ENCODE results near the gene RPGR. TPM values are rescaled to one million over a fixed set of nuclear protein-coding genes. Genes with fewer than 3 reads are reported as not detected.

RPGR gene
- polyA plus RNA-seq, 3 donors: 4.3 to 10.9 (median 5.1) TPM

GRCh38 chrX:38336538-38337240 is 9.4 kb upstream of the RPGR start:
- H3K27me3 ChIP-seq (ENCODE audit: control insufficient read depth in 2 of 2, insufficient read depth in 2 of 2, low read length in 2 of 2): no peaks in the 10 kb centered on the region
- H3K4me3 ChIP-seq (replicated peaks in 1 of 3; ENCODE audit: low read depth in 2 of 3, low read length in 3 of 3): no peak overlapping the region
- Mint-ChIP-seq H3K4me1 (peaks cover 16% of the 10 kb centered on the region), H3K4me3 (peak overlapping the region in 1 of 2 donors; percentile 70), H3K27me3 (ENCODE audit: low read depth in 3 of 3) (peaks cover 0 to 4% (median 4%) of the 10 kb centered on the region in 3 donors), H3K9me3 (no peaks in the 10 kb centered on the region), H3K27ac (peak overlapping the region in 6 of 7 donors; percentile 23 to 85 (median 62)), H3K36me3 (no peaks in the 10 kb centered on the region)
- intact Hi-C loops (cut with micrococcal nuclease): no loop called here
- no peak for TF ChIP-seq CTCF (IDR thresholded peaks at IDR 0.05)
- no peaks in the 10 kb centered on the region for H3K36me3 ChIP-seq (replicated peaks in 1 of 2; ENCODE audit: control insufficient read depth in 1 of 2, insufficient read depth in 2 of 2, low read length in 2 of 2)
- WGBS (ENCODE audit: insufficient coverage): no CpG with 5 or more reads among the region's 5 CpGs
- peaks cover 12 to 14% of the 10 kb centered on the region in 2 donors for H3K4me1 ChIP-seq (ENCODE audit: control insufficient read depth in 1 of 2, insufficient read depth in 2 of 2, low read length in 2 of 2)
- H2AFZ ChIP-seq (ENCODE audit: insufficient read depth, low read depth, low read length, poor library complexity, severe bottlenecking): no peak overlapping the region
- peak; percentile 9 to 27 (median 15) for DNase-seq
- no peak overlapping the region for H3K9ac ChIP-seq (ENCODE audit: insufficient read depth, low read length, poor library complexity, severe bottlenecking)
- H3K9me3 ChIP-seq (replicated peaks in 1 of 2; ENCODE audit: control insufficient read depth in 1 of 2, insufficient read depth in 1 of 2, low read length in 2 of 2): no peaks in the 10 kb centered on the region
- peak overlapping the region in 1 of 2 donors; percentile 35 for H3K27ac ChIP-seq (ENCODE audit: low read depth in 1 of 2, low read length in 2 of 2)
- no peaks in the 10 kb centered on the region for H3K79me2 ChIP-seq (ENCODE audit: insufficient read depth, low read length)
- H4K20me1 ChIP-seq (ENCODE audit: insufficient read depth, low read length): no peaks in the 10 kb centered on the region
- no peak overlapping the region for H3K4me2 ChIP-seq (replicated peaks; ENCODE audit: extremely low read depth, low read length, poor library complexity, severe bottlenecking)

- peaks cover 0 to 4% (median 0%) of the 10 kb centered on the region in 3 donors for H3K27me3 Mint-ChIP-seq (ENCODE audit: low read depth in 3 of 3)
- H3K9ac ChIP-seq (ENCODE audit: insufficient read depth, low read length, poor library complexity, severe bottlenecking): no peak overlapping the region
Measured at GRCh38 chrX:38335382-38335781, 8.1 kb upstream of the RPGR start.

More at GRCh38 chrX:38335382-38335781, 8.1 kb upstream of the RPGR start:
- H3K27ac ChIP-seq (ENCODE audit: low read depth in 1 of 2, low read length in 2 of 2): no peak overlapping the region
- DNase-seq: no peak
- no peaks in the 10 kb centered on the region for H3K36me3 ChIP-seq (replicated peaks in 1 of 2; ENCODE audit: control insufficient read depth in 1 of 2, insufficient read depth in 2 of 2, low read length in 2 of 2)
- intact Hi-C loops (cut with micrococcal nuclease): no loop called here
- Mint-ChIP-seq H3K27ac (no peak overlapping the region), H3K9me3 (no peaks in the 10 kb centered on the region), H3K4me1 (peaks cover 16% of the 10 kb centered on the region), H3K36me3 (no peaks in the 10 kb centered on the region), H3K4me3 (no peak overlapping the region)
- H2AFZ ChIP-seq (ENCODE audit: insufficient read depth, low read depth, low read length, poor library complexity, severe bottlenecking): no peak overlapping the region
- no peaks in the 10 kb centered on the region for H3K79me2 ChIP-seq (ENCODE audit: insufficient read depth, low read length)
- no peak overlapping the region for H3K4me2 ChIP-seq (replicated peaks; ENCODE audit: extremely low read depth, low read length, poor library complexity, severe bottlenecking)
- peaks cover 12 to 14% of the 10 kb centered on the region in 2 donors for H3K4me1 ChIP-seq (ENCODE audit: control insufficient read depth in 1 of 2, insufficient read depth in 2 of 2, low read length in 2 of 2)
- H3K9me3 ChIP-seq (replicated peaks in 1 of 2; ENCODE audit: control insufficient read depth in 1 of 2, insufficient read depth in 1 of 2, low read length in 2 of 2): no peaks in the 10 kb centered on the region
- no peaks in the 10 kb centered on the region for H3K27me3 ChIP-seq (ENCODE audit: control insufficient read depth in 2 of 2, insufficient read depth in 2 of 2, low read length in 2 of 2)
- no peaks in the 10 kb centered on the region for H4K20me1 ChIP-seq (ENCODE audit: insufficient read depth, low read length)
- no peak for TF ChIP-seq CTCF (IDR thresholded peaks at IDR 0.05)
- H3K4me3 ChIP-seq (replicated peaks in 1 of 3; ENCODE audit: low read depth in 2 of 3, low read length in 3 of 3): no peak overlapping the region

Measured in CD14-positive monocyte (primary cell).